H9 (cell line): ENCODE measurements around the gene ELMOD3. TPM values are rescaled to one million over a fixed set of nuclear protein-coding genes. Genes with fewer than 3 reads are reported as not detected.

Experiments
- DNase-seq: peaks from one replicate; pipeline ENCODE4 v3.0.0-alpha.2; 2017
- H2AFZ ChIP-seq: one replicate; pipeline ENCODE4 v1.6.1; 2013; ENCODE audit warnings: mild to moderate bottlenecking, low read length, control low read depth, moderate library complexity
- H2AK5ac ChIP-seq: 2 replicates; pipeline ENCODE4 v1.6.1; 2013; ENCODE audit warnings: low read length, control low read depth, mixed read lengths; ENCODE audit not compliant: insufficient read length
- H2BK120ac ChIP-seq: one replicate; pipeline ENCODE4 v1.6.1; 2013; ENCODE audit warnings: low read depth, mild to moderate bottlenecking, low read length, control low read depth, inconsistent platforms; ENCODE audit not compliant: poor library complexity, severe bottlenecking
- H2BK12ac ChIP-seq: 2 replicates; pipeline ENCODE4 v1.6.1; 2013; ENCODE audit warnings: low read length, control low read depth, mixed read lengths, low read depth; ENCODE audit not compliant: insufficient read length
- H2BK15ac ChIP-seq: 2 replicates; pipeline ENCODE4 v1.6.1; 2013; ENCODE audit warnings: low read depth, low read length, control low read depth
- H2BK20ac ChIP-seq: one replicate; pipeline ENCODE4 v1.6.1; 2013; ENCODE audit warnings: low read depth, mild to moderate bottlenecking, low read length, control low read depth, inconsistent platforms; ENCODE audit not compliant: poor library complexity, severe bottlenecking
- H2BK5ac ChIP-seq: 2 replicates; pipeline ENCODE4 v1.6.1; 2013; ENCODE audit warnings: low read length, control low read depth, mixed read lengths; ENCODE audit not compliant: insufficient read length
- H3K14ac ChIP-seq: 2 replicates; pipeline ENCODE4 v1.6.1; 2013; ENCODE audit warnings: low read length, control low read depth; ENCODE audit not compliant: insufficient read depth
- H3K18ac ChIP-seq: 2 replicates; pipeline ENCODE4 v1.6.1; 2013; ENCODE audit warnings: low read depth, mild to moderate bottlenecking, mixed read lengths, low read length, control low read depth; ENCODE audit not compliant: insufficient read length
- H3K23ac ChIP-seq: 2 replicates; pipeline ENCODE4 v1.6.1; 2013; ENCODE audit warnings: low read length, control low read depth, mixed read lengths, low read depth; ENCODE audit not compliant: insufficient read length
- H3K23me2 ChIP-seq: 2 replicates; pipeline ENCODE4 v1.6.1; 2013; ENCODE audit warnings: low read depth, mild to moderate bottlenecking, mixed read lengths, low read length, control low read depth; ENCODE audit not compliant: insufficient read length, poor library complexity, severe bottlenecking
- H3K27ac ChIP-seq: 2 replicates; pipeline ENCODE4 v1.5.1; 2013; ENCODE audit warnings: low read length, control low read depth, mixed read lengths, low read depth; ENCODE audit not compliant: insufficient read length
- H3K27me3 ChIP-seq: 2 replicates; pipeline ENCODE4 v1.6.1; 2013; ENCODE audit warnings: low read length, control low read depth, inconsistent platforms; ENCODE audit not compliant: insufficient read depth
- H3K4ac ChIP-seq: 2 replicates; pipeline ENCODE4 v1.6.1; 2013; ENCODE audit warnings: low read depth, mild to moderate bottlenecking, control low read depth, inconsistent platforms, low read length, moderate library complexity
- H3K4me1 ChIP-seq: 2 replicates; pipeline ENCODE4 v1.6.1; 2013; ENCODE audit warnings: low read length, control low read depth, inconsistent platforms; ENCODE audit not compliant: insufficient read depth
- H3K4me2 ChIP-seq: 2 replicates; pipeline ENCODE4 v1.6.1; 2013; ENCODE audit warnings: low read length, control low read depth, mixed read lengths; ENCODE audit not compliant: insufficient read length, insufficient read depth
- H3K56ac ChIP-seq: 2 replicates; pipeline ENCODE4 v1.6.1; 2013; ENCODE audit warnings: low read depth, mild to moderate bottlenecking, mixed read lengths, low read length, control low read depth; ENCODE audit not compliant: insufficient read length
- H3K79me1 ChIP-seq: 2 replicates; pipeline ENCODE4 v1.6.1; 2013; ENCODE audit warnings: low read depth, mild to moderate bottlenecking, moderate library complexity, low read length, control low read depth, inconsistent platforms; ENCODE audit not compliant: insufficient read depth, poor library complexity, severe bottlenecking
- H3K79me2 ChIP-seq: 2 replicates; pipeline ENCODE4 v1.6.1; 2013; ENCODE audit warnings: low read length, control low read depth, inconsistent platforms; ENCODE audit not compliant: insufficient read depth
- H3K9ac ChIP-seq: 2 replicates; pipeline ENCODE4 v1.6.1; 2013; ENCODE audit warnings: low read length, control low read depth, mixed read lengths; ENCODE audit not compliant: insufficient read length; ENCODE audit errors: extremely low read depth
- H3K9me3 ChIP-seq: one replicate; pipeline ENCODE4 v1.6.1; 2013; ENCODE audit warnings: low read depth, low read length, inconsistent platforms; ENCODE audit not compliant: control insufficient read depth
- H3T11ph ChIP-seq: one replicate; pipeline ENCODE4 v1.6.1; 2013; ENCODE audit warnings: mild to moderate bottlenecking, low read length, control low read depth, inconsistent platforms
- H4K20me1 ChIP-seq: one replicate; pipeline ENCODE4 v1.6.1; 2013; ENCODE audit not compliant: control insufficient read depth, insufficient read length, insufficient read depth
- H4K5ac ChIP-seq: 2 replicates; pipeline ENCODE4 v1.6.1; 2013; ENCODE audit warnings: low read depth, mild to moderate bottlenecking, mixed read lengths, low read length, control low read depth; ENCODE audit not compliant: insufficient read length
- H4K8ac ChIP-seq: replicated peaks from 2 replicates; pipeline ENCODE4 v1.6.1; 2013; ENCODE audit warnings: low read length, control low read depth, mixed read lengths, low read depth; ENCODE audit not compliant: insufficient read length
- H4K91ac ChIP-seq: 2 replicates; pipeline ENCODE4 v1.6.1; 2013; ENCODE audit warnings: low read depth, mild to moderate bottlenecking, moderate library complexity, mixed read lengths, low read length, control low read depth; ENCODE audit not compliant: insufficient read length
- H3K27ac Mint-ChIP-seq, 3 experiments: 2 replicates in 2 of 3; 3 replicates in 1 of 3; pipeline ENCODE4 v1.8.0; 2020 to 2021; ENCODE audit warnings: mixed read lengths in 3 of 3, mild to moderate bottlenecking in 1 of 3, moderate library complexity in 1 of 3
- H3K27me3 Mint-ChIP-seq: 2 replicates; pipeline ENCODE4 v1.8.0; 2021; ENCODE audit warnings: low read depth, mild to moderate bottlenecking, moderate library complexity, mixed read lengths
- H3K36me3 Mint-ChIP-seq, 3 experiments: 2 replicates in 2 of 3; 3 replicates in 1 of 3; pipeline ENCODE4 v1.8.0; 2020 to 2021; ENCODE audit warnings: low read depth in 3 of 3, mixed read lengths in 3 of 3; ENCODE audit not compliant: insufficient read depth in 1 of 3
- H3K4me1 Mint-ChIP-seq, 2 experiments: 2 replicates each; pipeline ENCODE4 v1.8.0; 2020; ENCODE audit warnings: mixed read lengths in 2 of 2
- H3K4me3 Mint-ChIP-seq, 2 experiments: 2 replicates in 1 of 2; 3 replicates in 1 of 2; pipeline ENCODE4 v1.8.0; 2020 to 2021; ENCODE audit warnings: mild to moderate bottlenecking in 2 of 2, mixed read lengths in 2 of 2, moderate library complexity in 1 of 2
- H3K9me3 Mint-ChIP-seq, 2 experiments: 2 replicates in 1 of 2; 3 replicates in 1 of 2; pipeline ENCODE4 v1.8.0; 2020; ENCODE audit warnings: mild to moderate bottlenecking in 2 of 2, mixed read lengths in 2 of 2, moderate library complexity in 1 of 2
- WGBS: extraction: QIAGEN DNeasy Blood & Tissue Kit; methylation state at CpG from one replicate; pipeline ENCODE4 v1.1.7; 2013; ENCODE audit warnings: missing lambda C conversion rate, low lambda C conversion rate, mixed read lengths; ENCODE audit not compliant: insufficient read length; ENCODE audit errors: extremely low coverage; 5-methylcytosine and 5-hydroxymethylcytosine counted together
- total RNA-seq: library from RNA; stranded (reverse); gene quantifications from 2 replicates; pipeline ENCODE4 v1.2.1, GENCODE V29; 2021
- TF ChIP-seq, protein P1 (sequence below): fragments of 200-600 bp; sonication (generic); conservative IDR thresholded peaks from 3 replicates; pipeline ENCODE4 v1.8.0; 2021; ENCODE audit warnings: antibody characterized with exemption, mild to moderate bottlenecking

ELMOD3 gene
- total RNA-seq, 1 experiment from 2014 or later, result 7.6 TPM

GRCh38 chr2:85393836-85394235 lies 39.3 kb downstream of the ELMOD3 start:
- H2BK15ac ChIP-seq, result no peak overlapping the region
- H3K23me2 ChIP-seq, result no peaks in the 10 kb centered on the region
- Mint-ChIP-seq H3K4me1 (peaks cover 21 to 22% of the 10 kb centered on the region in 2 experiments), H3K9me3 (no peaks in the 10 kb centered on the region), H3K36me3 (peaks cover 0 to 9% (median 4%) of the 10 kb centered on the region in 3 experiments; a peak in 6 of 7 replicates), H3K4me3 (no peak overlapping the region), H3K27me3 (no peaks in the 10 kb centered on the region), H3K27ac (no peak overlapping the region)
- no peak overlapping the region for H3K27ac ChIP-seq
- H3K14ac ChIP-seq, result no peak overlapping the region
- WGBS, result no CpG with 5 or more reads among the region's 4 CpGs
- TF ChIP-seq, protein P1, sequence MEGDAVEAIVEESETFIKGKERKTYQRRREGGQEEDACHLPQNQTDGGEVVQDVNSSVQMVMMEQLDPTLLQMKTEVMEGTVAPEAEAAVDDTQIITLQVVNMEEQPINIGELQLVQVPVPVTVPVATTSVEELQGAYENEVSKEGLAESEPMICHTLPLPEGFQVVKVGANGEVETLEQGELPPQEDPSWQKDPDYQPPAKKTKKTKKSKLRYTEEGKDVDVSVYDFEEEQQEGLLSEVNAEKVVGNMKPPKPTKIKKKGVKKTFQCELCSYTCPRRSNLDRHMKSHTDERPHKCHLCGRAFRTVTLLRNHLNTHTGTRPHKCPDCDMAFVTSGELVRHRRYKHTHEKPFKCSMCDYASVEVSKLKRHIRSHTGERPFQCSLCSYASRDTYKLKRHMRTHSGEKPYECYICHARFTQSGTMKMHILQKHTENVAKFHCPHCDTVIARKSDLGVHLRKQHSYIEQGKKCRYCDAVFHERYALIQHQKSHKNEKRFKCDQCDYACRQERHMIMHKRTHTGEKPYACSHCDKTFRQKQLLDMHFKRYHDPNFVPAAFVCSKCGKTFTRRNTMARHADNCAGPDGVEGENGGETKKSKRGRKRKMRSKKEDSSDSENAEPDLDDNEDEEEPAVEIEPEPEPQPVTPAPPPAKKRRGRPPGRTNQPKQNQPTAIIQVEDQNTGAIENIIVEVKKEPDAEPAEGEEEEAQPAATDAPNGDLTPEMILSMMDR, result no peak
- H2BK5ac ChIP-seq, result no peak overlapping the region
- no peaks in the 10 kb centered on the region for H3K4me1 ChIP-seq
- no peak overlapping the region for H2BK20ac ChIP-seq
- no peak for DNase-seq
- no peak overlapping the region for H3T11ph ChIP-seq
- no peak overlapping the region for H2AFZ ChIP-seq
- no peak overlapping the region for H2AK5ac ChIP-seq
- H3K9me3 ChIP-seq, result no peaks in the 10 kb centered on the region
- H4K8ac ChIP-seq, result no peak overlapping the region
- no peaks in the 10 kb centered on the region for H4K20me1 ChIP-seq
- H3K4ac ChIP-seq, result no peak overlapping the region
- H3K27me3 ChIP-seq, result no peaks in the 10 kb centered on the region
- no peaks in the 10 kb centered on the region for H3K79me2 ChIP-seq
- H3K9ac ChIP-seq, result no peak overlapping the region
- no peak overlapping the region for H3K18ac ChIP-seq
- H3K4me2 ChIP-seq, result no peak overlapping the region
- H3K79me1 ChIP-seq, result no peaks in the 10 kb centered on the region
- no peak overlapping the region for H4K5ac ChIP-seq
- H2BK12ac ChIP-seq, result no peak overlapping the region
- no peak overlapping the region for H4K91ac ChIP-seq
- H2BK120ac ChIP-seq, result no peak overlapping the region
- H3K23ac ChIP-seq, result no peak overlapping the region
- no peak overlapping the region for H3K56ac ChIP-seq
